ENCODE measurements around the gene ALDH1L1.
"Not testable (repeated sequence)": the region's sequence is repeated elsewhere in the genome, so short reads cannot be mapped to it uniquely, and the experiment has no call there.

ALDH1L1 gene

GRCh38 chr3:126104028-126104635, 76.3 kb downstream of the ALDH1L1 start:
- no peak for DNase-seq

GRCh38 chr3:126103121-126104027, 77.0 kb downstream of the ALDH1L1 start:
- DNase-seq = no peak

DNA sequence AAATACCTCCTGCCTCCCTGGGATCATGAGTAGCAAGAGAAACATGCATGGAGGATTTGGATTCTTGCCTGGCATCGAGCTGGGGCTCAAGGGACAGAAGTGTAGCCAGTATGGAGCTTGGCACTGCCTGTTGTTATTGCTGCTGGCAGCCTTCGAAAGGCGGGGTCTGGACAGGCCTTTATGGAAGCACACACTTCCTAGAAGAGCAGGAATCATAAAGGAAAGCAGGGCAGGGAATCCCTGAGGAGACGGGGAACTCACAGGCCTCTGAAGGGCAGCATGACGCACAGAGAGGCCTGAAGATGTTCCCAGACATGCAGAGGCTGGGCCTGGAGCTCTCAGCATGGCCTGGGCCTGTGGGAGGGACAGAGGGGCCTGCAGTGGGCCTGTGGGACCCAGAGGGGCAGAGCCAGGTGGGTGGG, 77.8 kb downstream of the ALDH1L1 start:
- DNase-seq = no peak

GRCh38 chr3:126102011-126102410, 78.4 kb downstream of the ALDH1L1 start:
- DNase-seq = no peak

- DNase-seq = no peak
Observed at GRCh38 chr3:126101521-126101982, 78.8 kb downstream of the ALDH1L1 start.

- no peak for DNase-seq
Observed at GRCh38 chr3:126100634-126101301, 79.6 kb downstream of the ALDH1L1 start.

DNA sequence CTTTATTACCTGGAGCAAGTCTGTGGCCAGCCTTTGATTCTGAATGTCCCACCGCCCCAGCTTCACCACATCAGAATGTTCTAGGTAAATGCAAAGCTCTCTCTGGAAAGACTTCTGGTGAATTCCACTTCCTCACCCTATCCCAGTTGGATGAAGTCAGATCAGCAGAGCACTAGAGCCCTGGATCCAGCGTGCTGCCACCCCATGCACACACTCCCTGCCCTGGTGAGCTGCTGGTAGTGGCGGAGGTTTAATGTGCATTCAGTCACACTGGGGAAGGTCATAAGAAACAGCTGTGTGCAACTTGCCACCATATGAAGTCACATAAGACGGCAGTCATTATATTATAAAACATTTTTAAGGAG, 80.1 kb downstream of the ALDH1L1 start:
- no peak for DNase-seq

DNA sequence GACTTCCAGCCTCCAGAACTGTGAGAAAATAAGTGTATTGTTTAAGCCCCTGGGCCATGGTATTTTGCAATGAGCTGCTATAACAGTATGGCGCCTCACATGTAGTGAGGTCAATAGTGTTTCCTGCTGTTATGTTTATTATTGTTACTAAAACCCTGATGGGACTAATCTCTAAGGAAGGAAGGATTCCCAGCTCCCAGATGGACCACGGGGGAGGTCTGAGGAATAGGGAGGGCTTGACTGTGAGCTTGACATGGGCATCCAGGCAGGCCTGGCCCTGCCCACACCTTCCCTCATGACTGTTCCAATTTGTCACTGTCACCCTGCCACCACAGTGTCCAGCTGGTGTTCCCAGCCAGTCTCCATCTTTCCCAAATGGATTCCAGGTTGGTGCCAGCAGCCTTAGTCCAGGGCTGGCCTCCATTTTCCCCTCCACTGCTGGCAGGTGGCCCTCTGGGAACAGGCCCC, 82.0 kb downstream of the ALDH1L1 start:
- no peak for DNase-seq

DNA sequence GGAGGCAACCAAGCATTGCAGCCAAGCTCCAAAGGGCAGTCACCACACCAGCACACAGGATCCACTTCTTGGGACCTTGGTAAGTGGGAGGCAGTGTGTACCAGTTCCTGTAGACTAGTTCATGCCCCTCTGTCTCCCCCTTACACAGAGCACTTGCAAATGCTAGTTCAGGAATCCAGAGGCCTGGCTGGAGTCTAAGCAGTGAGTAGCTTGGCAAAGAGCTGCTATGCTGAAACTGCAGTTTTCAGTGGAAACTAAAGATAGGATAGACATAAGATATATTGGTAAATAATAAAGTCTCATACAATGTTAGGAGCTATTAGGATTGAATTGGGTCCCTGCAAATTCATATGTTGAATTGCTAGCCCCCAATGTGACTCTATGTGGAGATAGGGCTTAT, 82.6 kb downstream of the ALDH1L1 start:
- DNase-seq = no peak

DNA sequence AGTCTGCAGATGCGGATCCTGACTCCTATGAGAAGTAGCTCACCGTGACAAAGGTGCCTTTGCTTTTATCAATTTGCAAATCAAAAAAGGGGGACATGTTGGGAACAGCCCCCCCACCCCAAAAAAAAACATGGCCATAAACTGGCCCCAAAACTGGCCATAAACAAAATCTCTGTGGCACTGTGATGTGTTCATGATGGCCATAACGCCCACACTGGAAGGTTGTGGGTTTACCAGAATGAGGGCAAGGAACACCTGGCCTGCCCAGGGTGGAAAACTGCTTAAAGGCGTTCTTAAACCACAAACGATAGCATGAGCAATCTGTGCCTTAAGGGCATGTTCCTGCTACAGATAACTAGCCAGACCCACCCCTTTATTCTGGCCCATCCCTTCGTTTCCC, 84.1 kb downstream of the ALDH1L1 start:
- DNase-seq = not testable (repeated sequence)

DNA sequence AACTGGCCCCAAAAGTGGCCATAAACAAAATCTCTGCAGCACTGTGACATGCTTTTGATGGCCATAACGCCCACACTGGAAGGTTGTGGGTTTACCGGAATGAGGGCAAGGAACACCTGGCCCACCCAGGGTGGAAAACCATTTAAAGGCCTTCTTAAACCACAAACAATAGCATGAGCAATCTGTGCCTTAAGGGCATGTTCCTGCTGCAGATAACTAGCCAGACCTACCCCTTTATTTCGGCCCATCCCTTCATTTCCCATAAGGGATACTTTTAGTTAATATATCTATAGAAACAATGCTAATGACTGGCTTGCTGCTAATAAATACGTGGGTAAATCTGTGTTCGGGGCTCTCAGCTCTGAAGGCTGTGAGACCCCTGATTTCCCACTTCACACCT, 88.3 kb downstream of the ALDH1L1 start:
- not testable (repeated sequence) for DNase-seq

- no peak for DNase-seq
Observed at GRCh38 chr3:126087552-126088175, 92.7 kb downstream of the ALDH1L1 start.

DNA sequence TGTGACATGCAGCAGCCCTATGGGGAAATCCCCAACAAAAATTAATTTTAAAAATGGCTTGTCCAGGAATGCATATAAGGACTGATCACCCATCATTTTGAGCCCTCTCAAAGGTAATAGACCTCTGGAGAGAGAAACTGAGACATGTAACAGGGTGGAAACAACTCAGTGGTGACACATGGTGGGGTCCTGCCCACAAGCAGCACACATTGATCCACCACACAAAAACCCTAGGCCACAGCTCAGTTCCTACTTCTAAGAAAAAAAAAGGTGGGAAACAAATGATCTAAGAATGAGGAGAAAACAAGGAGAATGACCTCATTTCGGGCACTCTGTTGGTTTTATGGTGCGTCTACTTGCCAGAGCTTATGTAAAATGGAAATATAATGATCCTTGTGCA, 94.5 kb downstream of the ALDH1L1 start:
- DNase-seq = no peak

GRCh38 chr3:126085276-126085675, 95.1 kb downstream of the ALDH1L1 start:
- DNase-seq = no peak

DNA sequence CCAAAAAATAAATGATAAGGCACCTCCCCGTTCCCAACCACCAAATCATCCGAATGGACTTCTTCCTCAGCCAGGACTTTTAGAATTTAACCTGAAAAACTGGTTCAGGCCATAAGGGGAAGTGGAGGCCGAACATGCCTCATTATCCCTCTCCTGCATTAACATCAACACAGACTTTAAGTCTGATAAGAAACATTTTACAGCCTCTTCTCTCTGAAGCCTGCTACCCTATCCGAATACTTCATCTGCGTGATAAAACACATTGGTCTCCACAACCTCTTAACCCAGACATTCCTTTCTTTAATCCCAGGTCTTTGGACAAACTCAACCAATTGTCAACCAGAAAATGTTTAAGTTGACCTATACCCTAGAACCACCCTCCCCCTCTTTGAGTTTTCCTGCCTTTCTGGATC, 95.6 kb downstream of the ALDH1L1 start:
- no peak for DNase-seq

DNA sequence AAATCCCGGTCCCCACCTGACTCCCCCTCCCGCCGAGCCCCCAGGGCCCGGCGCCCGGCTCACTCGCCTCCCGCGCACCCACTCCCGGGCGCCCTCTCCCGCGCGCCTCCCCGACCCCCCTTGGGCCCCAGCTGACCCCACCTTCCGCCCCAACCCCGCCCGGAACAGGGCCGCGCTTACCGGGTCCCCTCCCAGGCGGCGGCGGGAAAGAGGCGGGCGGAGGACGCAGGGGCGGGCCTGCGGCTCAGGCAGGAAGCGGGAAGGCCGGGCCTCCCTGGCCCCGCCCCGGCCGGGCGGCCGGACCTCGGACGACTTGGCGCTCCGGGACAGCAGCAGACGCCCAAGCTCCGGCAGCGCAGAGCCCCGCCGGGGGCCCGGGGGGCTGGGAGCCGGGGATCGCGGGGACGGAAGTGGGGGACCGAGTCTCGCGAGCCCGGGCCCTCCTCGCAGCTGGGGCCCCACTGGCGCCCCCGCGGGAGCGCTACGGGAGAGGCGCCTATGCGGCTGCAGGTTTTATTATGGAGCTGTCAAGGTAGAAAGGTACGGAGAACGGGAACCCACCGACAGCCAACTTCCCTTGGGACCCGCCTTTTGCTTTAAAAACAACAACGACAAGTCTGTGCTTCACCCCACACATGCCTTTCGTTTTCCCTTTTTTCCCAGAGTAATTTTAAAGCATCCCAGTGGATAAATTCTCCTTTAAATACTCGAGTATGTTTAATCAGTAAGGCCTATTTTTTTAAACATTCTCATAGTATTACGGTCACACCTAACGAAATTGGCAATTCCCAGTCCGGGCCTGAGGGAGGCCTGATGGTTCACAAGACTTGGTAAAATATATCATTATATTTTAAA, 96.2 kb downstream of the ALDH1L1 start, which contains the start of gene SLC41A3:
TSS of gene SLC41A3 (minus strand) at position 212 of the 855 bp plus-strand sequence. CDS start 15,905 bp downstream, outside the sequence.
- DNase-seq = peak; percentile 88

DNA sequence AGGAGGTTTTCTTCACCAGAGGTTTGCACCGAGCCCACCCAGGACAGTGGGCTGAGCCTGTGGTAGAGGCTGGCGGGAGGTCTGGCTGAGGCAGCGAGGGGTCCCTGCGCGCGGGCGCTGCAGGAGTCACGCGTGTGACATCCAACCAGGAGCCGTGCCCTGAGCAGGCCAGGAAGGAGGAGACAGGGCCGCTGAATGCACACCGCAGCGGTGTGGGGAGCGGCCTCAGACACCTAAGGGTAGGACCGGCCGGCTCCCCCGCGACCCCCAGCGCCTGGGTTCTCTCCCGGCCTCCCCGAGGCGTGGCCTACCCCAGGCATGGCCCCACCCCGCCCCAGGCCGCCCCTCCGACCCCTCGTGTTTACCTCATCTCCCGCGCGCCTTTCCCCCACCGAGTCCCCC, 96.9 kb downstream of the ALDH1L1 start:
- peak; percentile 48 for DNase-seq

DNA sequence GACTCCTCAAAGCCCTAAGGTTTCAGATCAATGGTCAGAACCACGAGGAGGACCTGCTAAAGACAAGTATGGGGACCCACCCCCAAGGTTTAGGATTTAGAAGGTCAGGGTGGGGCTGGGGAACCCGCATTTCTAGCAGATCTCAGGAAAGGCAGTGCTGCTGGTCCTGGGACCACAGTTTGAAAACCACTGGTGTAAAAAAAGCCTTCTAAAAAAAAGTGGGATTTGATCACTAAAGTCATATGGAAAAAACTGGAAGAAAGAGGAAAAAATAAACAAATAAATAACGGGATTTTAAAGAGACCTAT, 97.3 kb downstream of the ALDH1L1 start:
- no peak for DNase-seq

DNA sequence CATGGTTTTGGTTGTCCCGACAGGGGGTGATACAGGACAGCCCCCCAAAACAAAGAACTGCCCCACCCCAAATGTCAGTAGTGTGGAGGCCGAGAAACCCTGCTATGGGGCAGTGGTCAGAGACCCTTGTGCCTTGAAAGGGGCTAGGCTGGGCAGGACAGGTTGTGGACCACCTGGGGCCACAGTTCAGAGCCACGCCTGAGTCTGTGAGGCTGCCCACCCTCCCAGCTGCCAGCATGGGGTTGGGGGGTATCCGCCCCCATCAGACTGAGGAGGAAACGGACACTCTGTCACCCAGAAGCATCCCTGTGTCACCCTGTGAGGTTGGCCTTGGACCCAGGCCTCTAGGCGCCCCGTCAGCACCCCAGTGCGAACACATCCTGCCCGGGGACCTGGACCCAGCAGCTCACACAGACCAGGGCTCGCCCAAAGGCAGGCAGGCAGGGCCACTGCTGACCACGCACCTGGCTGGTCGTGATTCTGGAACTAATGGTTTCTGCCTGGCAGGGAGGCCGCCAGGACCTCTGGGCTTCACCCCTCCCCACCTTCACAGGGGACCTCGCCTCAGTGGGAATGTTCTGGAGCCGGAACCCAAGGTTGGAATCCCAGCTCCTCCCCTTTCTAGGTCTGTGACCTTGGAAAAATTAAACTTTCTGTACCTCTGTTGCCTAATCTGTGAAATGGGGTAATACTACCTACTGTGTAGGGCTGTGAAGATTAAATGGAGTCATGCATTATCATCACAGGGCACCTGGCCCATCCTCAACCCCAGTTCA, 97.8 kb downstream of the ALDH1L1 start:
- DNase-seq = no peak

- DNase-seq = no peak
Observed at GRCh38 chr3:126081618-126082361, 98.6 kb downstream of the ALDH1L1 start.

- no peak for DNase-seq
Observed at GRCh38 chr3:126080970-126081369, 99.4 kb downstream of the ALDH1L1 start.
